NCI-H226 (cell line): ENCODE data around the gene HNRNPUL2.
A peak's percentile ranks its signal among the peaks of the same experiment; 100 is the strongest.
"Not testable (repeated sequence)": the region's sequence is repeated elsewhere in the genome, so short reads cannot be mapped to it uniquely, and the experiment has no call there.

Experiments
- DNase-seq: peaks from one replicate; pipeline ENCODE4 v3.0.0-alpha.2; 2015

The HNRNPUL2 gene

DNA sequence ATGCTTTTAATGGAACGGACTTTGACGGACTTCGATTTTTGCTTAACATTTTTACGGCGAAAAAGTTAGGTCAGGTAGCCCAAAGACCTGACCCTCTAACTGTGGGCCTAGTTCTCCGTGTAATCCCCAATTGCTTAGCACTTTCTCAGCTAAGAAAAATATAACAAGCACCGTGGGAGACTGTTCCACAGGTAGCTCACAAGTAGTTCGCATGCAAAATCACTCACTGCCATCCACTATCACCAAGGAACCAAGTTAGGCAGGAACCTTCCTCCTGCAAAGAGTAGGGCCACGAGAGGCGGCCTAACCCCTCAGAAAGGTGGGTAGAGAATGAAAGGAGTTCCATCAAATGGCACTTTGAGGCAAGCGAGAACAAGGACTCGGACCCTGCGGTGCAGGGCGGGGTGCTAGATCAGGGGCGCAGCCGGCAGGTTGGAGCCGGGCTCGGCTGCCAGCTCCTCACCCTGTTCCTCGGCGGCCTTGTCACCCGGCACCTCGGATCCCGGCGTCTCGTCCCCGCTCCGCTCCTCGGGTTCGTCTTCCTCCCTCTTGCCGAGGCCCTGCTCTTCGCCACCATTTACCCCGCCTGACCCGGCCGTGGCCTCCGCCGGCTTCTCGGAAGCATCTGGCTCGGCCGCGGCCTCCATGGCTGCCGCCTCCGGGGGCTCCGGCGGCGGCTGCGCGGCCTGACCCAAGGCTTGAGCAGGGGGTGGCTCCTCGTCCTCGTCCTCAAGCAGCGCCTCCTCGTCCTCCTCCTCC, 922 bp downstream of the HNRNPUL2 start:
- DNase-seq: no peak

DNA sequence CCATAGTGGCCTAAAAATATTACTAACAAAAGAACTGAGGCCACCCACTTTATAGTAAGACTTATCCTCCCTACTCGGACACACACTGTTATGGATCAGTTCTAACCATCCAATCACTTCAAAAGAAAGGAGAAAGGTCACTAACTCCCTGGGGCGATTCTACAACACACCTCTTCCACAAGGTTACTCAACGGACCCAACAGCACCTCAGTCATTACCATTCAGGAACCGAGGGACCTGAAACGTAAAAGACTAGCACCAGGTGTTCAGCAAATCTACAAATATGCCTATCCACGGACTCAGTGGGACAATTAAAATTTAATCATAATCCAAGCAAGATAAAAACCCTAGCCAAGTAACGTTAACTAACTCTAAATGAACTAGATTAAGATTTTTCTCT, 1.6 kb downstream of the HNRNPUL2 start:
- DNase-seq: no peak

DNA sequence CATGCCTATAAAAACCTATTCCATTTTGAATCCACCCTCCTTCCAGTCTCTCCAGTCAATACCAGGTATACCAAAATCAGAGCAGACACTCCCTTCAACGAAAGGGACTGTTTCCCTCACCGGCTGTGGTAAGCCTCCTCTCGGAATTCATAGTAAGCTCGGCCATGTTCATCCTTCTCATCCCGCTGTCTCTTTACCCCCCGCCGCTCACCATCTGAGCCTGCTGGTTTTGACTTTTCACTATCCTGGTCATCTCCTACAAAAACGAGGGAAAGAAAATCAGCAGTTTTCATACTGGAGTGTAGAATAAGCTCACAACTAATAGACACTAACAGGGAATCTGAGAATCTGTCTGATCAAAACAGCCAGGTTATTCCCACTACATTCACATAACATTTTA, 3.1 kb downstream of the HNRNPUL2 start:
- DNase-seq: no peak

GRCh38 chr11:62721994-62722393, 5.3 kb downstream of the HNRNPUL2 start:
- no peak for DNase-seq

DNA sequence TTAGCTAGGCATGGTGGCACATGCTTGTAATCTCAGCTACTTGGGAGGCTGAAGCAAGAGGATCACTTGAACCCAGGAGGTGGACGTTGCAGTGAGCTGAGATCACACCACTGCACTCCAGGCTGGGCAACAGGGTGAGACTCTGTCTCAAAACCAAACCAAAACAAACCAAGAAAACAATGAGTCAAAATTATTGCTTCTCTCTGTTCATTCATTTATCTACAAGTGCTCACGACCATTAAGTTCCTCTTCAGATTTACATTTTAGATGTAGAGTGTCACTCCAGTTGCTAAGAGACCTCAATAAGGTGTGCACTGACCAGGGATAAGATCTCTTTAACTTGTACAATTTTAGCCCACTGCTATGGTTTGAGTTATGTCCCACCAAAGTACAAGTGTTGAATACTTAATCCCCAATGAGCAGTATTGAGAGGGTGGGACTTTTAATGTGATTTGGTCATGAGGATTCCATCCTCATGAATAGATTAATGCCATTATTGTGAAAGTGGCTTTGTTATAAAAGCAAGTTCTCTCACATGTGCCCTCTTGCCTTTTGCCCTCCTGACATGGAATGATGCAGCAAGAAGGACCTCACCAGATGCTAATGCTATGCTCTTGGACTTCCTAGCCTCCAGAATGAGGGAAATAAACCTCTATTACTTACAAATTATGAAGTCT, 7.8 kb downstream of the HNRNPUL2 start:
- DNase-seq: no peak

GRCh38 chr11:62716816-62717215, 10.4 kb downstream of the HNRNPUL2 start:
- no peak for DNase-seq

- no peak for DNase-seq
Measured at GRCh38 chr11:62716206-62716605, 11.1 kb downstream of the HNRNPUL2 start.

DNA sequence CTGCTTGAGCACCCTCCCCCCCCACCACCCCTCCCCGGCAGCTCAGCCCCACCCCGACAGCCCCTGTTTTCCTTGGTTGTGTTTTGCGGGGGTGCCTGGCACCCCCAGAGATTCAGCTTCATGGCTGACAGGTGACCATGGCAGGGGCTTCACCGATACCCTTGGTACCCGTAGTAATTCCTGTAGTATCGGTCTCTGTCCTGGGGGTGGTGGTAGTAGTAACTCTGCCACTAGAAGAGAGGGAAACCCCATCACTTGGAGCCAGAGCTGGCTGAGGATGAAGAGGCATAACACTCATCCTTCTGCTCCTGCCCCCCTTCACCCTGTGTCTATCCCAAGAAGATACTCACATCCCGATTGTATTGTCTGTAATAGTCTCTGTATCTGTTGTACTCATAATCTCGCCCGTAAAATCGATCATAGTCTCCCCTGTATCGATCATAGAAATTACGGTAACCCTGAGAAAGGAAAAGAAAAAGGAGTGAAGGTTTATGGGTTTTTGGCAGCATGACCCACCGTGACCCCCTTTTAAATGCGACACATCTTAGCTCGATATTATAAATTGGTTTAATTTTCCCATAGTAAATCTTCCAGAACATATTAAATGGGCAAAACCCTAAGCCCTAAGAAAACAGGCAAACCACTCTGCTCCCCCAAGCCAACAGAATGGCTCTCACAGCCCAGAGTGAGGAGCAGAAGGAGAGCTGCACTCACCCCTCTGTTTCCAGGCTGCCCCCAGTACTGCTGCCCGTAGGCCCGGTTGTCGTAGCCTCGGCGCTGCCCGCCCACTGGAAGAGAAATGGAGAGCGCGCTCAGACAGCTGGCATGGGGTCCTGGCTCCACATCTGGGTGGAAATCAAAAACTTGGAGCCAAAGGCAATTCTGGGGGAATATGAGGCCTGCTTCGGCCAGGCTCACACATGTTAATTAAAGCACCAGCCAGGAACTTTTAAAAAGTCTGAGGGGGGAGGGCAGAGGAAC, 11.8 kb downstream of the HNRNPUL2 start:
- DNase-seq: no peak

DNA sequence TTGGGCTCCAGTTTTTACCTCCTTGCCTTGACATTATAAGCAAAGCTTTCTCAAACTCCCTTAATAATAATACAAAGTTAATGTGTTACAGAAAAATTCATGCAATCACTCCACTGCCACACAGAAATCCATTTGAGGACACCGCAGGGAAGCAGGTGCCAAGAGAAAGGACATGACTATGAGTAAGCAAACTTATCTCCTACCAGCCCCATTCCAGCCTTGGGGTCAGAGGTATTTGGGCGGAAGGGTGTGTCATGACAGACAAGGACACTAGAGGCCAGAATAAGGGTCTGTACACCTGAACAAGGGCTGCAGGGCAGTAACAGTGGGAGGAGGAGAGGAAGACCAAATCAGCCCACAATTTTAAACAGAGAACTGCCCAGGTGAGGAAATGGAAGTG, 13.9 kb downstream of the HNRNPUL2 start:
- no peak for DNase-seq

DNA sequence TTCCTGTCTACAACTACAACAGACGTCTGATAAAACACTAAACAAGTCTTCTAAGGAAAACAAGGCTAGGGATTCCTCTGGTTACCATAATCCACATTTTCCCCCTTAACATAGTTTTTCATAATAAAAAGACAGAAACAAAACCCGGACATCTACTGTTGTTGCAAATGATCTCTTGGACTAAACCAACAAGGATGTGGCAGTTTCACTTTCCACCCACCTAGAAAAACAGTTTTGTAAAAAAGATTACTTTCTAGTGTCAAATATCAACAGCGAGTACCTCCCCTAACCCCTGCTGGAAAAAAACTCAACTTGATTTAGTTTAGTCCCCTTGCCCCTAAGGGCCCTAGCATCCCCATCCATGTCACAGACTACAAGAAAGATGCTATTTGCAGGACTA, 14.4 kb downstream of the HNRNPUL2 start:
- DNase-seq: no peak

DNA sequence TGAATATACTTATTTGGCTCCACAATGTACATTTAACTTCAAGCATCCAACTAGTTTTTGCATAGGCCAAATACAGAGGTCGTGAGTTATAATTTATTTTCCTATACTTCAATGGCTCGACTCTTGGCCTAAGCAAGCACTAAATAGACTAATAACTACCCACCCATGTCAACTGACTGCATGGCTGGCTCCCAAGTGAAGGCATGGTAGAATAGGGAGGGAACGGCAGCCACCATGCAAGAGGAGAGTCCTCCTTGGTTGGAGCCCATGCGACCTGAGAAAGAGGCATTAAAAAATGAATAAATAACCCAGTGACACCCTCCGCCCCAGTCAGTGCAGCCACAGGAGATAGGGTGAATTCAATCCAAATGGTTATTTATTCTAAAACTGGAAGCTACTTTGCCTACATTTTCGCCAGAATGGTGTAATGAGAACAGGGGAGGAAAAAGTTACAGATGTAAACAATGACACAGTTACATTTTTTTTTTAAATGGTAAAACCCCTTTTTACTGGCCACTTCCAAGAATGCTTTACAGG, 14.9 kb downstream of the HNRNPUL2 start:
- no peak for DNase-seq

- no peak for DNase-seq
Measured at GRCh38 chr11:62710001-62710345, 17.3 kb downstream of the HNRNPUL2 start.

DNA sequence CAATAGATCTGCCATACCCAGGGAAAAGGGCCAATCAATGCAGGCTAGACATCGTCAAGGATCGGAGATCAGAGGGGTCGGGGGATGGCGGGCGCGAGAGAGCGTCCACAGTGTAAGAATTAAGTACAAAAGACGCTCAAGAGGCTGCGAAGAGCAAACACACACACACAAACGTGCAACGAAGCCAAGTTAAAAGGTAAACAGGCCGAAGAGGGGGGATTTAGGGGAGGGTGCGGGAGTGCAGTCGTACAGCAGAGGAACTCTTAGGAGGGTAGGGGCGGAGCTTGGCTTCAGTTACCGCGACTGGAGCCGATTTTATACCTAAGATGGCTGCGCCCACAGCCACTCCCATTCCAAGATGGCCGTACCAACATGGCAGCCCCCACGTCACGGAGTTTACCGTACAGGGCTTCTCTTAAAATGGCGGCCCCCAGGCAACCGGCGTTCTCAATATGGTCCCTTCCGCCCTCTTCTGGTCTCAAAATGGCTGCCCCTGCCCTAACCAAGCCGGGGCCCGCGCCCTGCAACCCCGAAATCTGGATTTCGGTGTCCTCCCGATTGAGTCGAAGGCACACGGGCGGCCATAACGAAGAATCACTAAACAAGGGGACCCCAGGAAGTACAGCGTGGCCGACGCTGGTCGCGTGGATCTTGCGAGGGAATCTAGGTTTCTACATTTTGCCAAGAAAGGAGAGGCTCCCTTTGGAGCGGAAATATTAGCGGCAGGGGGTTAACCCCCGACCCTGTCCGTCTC, 17.8 kb downstream of the HNRNPUL2 start:
- DNase-seq: peak; percentile 96

DNA sequence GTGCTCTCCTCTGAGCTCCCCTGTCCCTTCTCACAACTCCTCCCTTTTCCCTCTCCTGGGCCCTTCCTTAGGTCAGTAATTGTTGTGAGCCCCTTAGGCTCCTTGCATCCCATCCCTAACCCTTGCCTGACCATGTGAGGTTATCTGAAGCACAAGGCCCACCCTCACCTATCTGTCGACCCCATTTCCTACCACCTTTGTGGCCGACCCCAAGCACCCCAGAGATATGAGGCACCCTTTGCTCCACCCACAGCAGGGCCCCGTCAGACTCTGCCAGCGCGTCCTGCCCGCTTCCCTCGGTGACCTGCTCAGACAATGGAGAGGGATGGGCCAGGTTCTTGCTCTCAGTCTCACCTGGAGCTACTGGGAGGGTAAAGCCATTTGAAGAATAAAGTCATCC, 18.5 kb downstream of the HNRNPUL2 start:
- DNase-seq: no peak

GRCh38 chr11:62708392-62708791, 18.9 kb downstream of the HNRNPUL2 start:
- DNase-seq: no peak

DNA sequence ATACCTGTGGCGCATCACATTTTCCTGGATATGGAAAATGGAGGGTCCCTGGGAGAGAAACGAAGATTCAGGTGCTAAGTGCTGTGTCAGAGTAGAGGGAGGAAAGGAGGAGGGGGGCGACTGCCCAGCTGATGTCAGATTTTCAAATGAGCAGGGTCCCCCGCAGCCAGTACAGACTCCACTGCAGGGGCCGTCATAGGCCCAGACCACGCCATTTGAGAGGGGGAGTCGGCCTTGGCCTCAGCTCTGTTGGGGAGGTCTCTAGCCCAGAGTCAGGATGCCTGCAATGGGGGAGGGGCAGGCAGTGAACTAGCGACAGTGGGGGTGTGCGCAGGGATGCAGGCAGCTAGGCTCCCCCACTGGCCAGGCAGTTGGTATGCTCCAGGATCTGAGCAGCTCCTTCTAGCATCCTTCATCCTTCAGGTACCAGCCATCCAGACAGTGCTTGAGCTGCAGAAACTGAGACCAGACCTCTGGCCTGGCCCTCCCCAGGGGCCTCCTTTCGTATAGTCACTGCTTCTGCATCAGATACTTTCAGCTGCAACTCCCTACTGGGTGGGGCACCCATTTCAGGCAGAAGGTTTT, 19.9 kb downstream of the HNRNPUL2 start, which contains the start of the genes BSCL2 and GNG3:
BSCL2 (minus strand) TSS at position 148 of the 585 bp plus-strand sequence. CDS start 229 bp downstream, outside the sequence.
GNG3 (plus strand) TSS at position 400 of the 585 bp plus-strand sequence. CDS start 620 bp downstream, outside the sequence.
- DNase-seq: no peak

- DNase-seq: no peak
Measured at GRCh38 chr11:62706850-62707247, 20.4 kb downstream of the HNRNPUL2 start.

- peak; percentile 92 for DNase-seq
Measured at GRCh38 chr11:62705880-62706849, 21.1 kb downstream of the HNRNPUL2 start.

- peak; percentile 20 for DNase-seq
Measured at GRCh38 chr11:62705413-62705812, 21.8 kb downstream of the HNRNPUL2 start.

- not testable (repeated sequence) for DNase-seq
Measured at GRCh38 chr11:62703921-62704320, 23.3 kb downstream of the HNRNPUL2 start.
